Measurements from ENCODE around the gene COBLL1.

Gene COBLL1

GRCh38 chr2:164675027-164675426, 166.6 kb downstream of the COBLL1 start:
- no peak overlapping the region for H3K9ac ChIP-seq (ENCODE audit: low read depth, low read length)
- no peaks in the 10 kb centered on the region for H3K9me3 ChIP-seq (ENCODE audit: control insufficient read depth, insufficient read depth, low read length)
- no peaks in the 10 kb centered on the region for H3K4me1 ChIP-seq (ENCODE audit: insufficient read depth, low read length)
- H3K36me3 ChIP-seq (ENCODE audit: insufficient read depth, low read length) = no peaks in the 10 kb centered on the region

GRCh38 chr2:164671664-164672396, 169.8 kb downstream of the COBLL1 start:
- no peaks in the 10 kb centered on the region for H3K4me1 ChIP-seq (ENCODE audit: insufficient read depth, low read length)

GRCh38 chr2:164669291-164669690, 172.3 kb downstream of the COBLL1 start:
- Histone ChIP-seq H3K9ac (ENCODE audit: low read depth, low read length) (no peak overlapping the region), H3K36me3 (ENCODE audit: insufficient read depth, low read length) (no peaks in the 10 kb centered on the region), H3K4me1 (ENCODE audit: insufficient read depth, low read length) (no peaks in the 10 kb centered on the region), H3K9me3 (ENCODE audit: control insufficient read depth, insufficient read depth, low read length) (no peaks in the 10 kb centered on the region)

More at GRCh38 chr2:164671664-164672396, 169.8 kb downstream of the COBLL1 start:
- no peak overlapping the region for H3K9ac ChIP-seq (ENCODE audit: low read depth, low read length)
- H3K9me3 ChIP-seq (ENCODE audit: control insufficient read depth, insufficient read depth, low read length) = no peaks in the 10 kb centered on the region
- H3K36me3 ChIP-seq (ENCODE audit: insufficient read depth, low read length) = no peaks in the 10 kb centered on the region

- H3K9me3 ChIP-seq (ENCODE audit: control insufficient read depth, insufficient read depth, low read length) = no peaks in the 10 kb centered on the region
- H3K36me3 ChIP-seq (ENCODE audit: insufficient read depth, low read length) = no peaks in the 10 kb centered on the region
- no peaks in the 10 kb centered on the region for H3K4me1 ChIP-seq (ENCODE audit: insufficient read depth, low read length)
- H3K9ac ChIP-seq (ENCODE audit: low read depth, low read length) = no peak overlapping the region
These were observed 174.1 kb downstream of the COBLL1 start for GRCh38 chr2:164667566-164667965.

- Histone ChIP-seq H3K4me1 (ENCODE audit: insufficient read depth, low read length) (peaks cover 4% of the 10 kb centered on the region; the same call in 1 of the 2 replicates), H3K36me3 (ENCODE audit: insufficient read depth, low read length) (no peaks in the 10 kb centered on the region), H3K9ac (ENCODE audit: low read depth, low read length) (no peak overlapping the region), H3K9me3 (ENCODE audit: control insufficient read depth, insufficient read depth, low read length) (no peaks in the 10 kb centered on the region)
These were observed 177.6 kb downstream of the COBLL1 start for GRCh38 chr2:164664070-164664469.

- peaks cover 2% of the 10 kb centered on the region; the same call in 1 of the 2 replicates for H3K9me3 ChIP-seq (ENCODE audit: control insufficient read depth, insufficient read depth, low read length)
- H3K4me1 ChIP-seq (ENCODE audit: insufficient read depth, low read length) = peaks cover 4% of the 10 kb centered on the region; the same call in 1 of the 2 replicates
- no peaks in the 10 kb centered on the region for H3K36me3 ChIP-seq (ENCODE audit: insufficient read depth, low read length)
- H3K9ac ChIP-seq (ENCODE audit: low read depth, low read length) = no peak overlapping the region
These were observed 178.6 kb downstream of the COBLL1 start for GRCh38 chr2:164662868-164663631.

- Histone ChIP-seq H3K9ac (ENCODE audit: low read depth, low read length) (no peak overlapping the region), H3K4me1 (ENCODE audit: insufficient read depth, low read length) (peaks cover 4% of the 10 kb centered on the region; the same call in 1 of the 2 replicates), H3K9me3 (ENCODE audit: control insufficient read depth, insufficient read depth, low read length) (peaks cover 2% of the 10 kb centered on the region; the same call in 1 of the 2 replicates), H3K36me3 (ENCODE audit: insufficient read depth, low read length) (no peaks in the 10 kb centered on the region)
These were observed 179.6 kb downstream of the COBLL1 start for GRCh38 chr2:164662066-164662465.

GRCh38 chr2:164661349-164661748, 180.3 kb downstream of the COBLL1 start:
- Histone ChIP-seq H3K36me3 (ENCODE audit: insufficient read depth, low read length) (no peaks in the 10 kb centered on the region), H3K4me1 (ENCODE audit: insufficient read depth, low read length) (peaks cover 4% of the 10 kb centered on the region; the same call in 1 of the 2 replicates), H3K9ac (ENCODE audit: low read depth, low read length) (no peak overlapping the region), H3K9me3 (ENCODE audit: control insufficient read depth, insufficient read depth, low read length) (peaks cover 2% of the 10 kb centered on the region; the same call in 1 of the 2 replicates)

GRCh38 chr2:164657129-164657528, 184.5 kb downstream of the COBLL1 start:
- H3K9ac ChIP-seq (ENCODE audit: low read depth, low read length) = no peak overlapping the region
- peaks cover 4% of the 10 kb centered on the region; the same call in 1 of the 2 replicates for H3K4me1 ChIP-seq (ENCODE audit: insufficient read depth, low read length)
- H3K9me3 ChIP-seq (ENCODE audit: control insufficient read depth, insufficient read depth, low read length) = peaks cover 2% of the 10 kb centered on the region; the same call in 1 of the 2 replicates
- no peaks in the 10 kb centered on the region for H3K36me3 ChIP-seq (ENCODE audit: insufficient read depth, low read length)

GRCh38 chr2:164655750-164656149, 185.9 kb downstream of the COBLL1 start:
- no peak overlapping the region for H3K9ac ChIP-seq (ENCODE audit: low read depth, low read length)
- H3K36me3 ChIP-seq (ENCODE audit: insufficient read depth, low read length) = no peaks in the 10 kb centered on the region

GRCh38 chr2:164655336-164655735, 186.3 kb downstream of the COBLL1 start:
- peaks cover 6% of the 10 kb centered on the region; the same call in 1 of the 2 replicates for H3K9me3 ChIP-seq (ENCODE audit: control insufficient read depth, insufficient read depth, low read length)
- H3K36me3 ChIP-seq (ENCODE audit: insufficient read depth, low read length) = no peaks in the 10 kb centered on the region
- peaks cover 8% of the 10 kb centered on the region; the same call in 1 of the 2 replicates for H3K4me1 ChIP-seq (ENCODE audit: insufficient read depth, low read length)
- no peak overlapping the region for H3K9ac ChIP-seq (ENCODE audit: low read depth, low read length)

More at GRCh38 chr2:164655750-164656149, 185.9 kb downstream of the COBLL1 start:
- Histone ChIP-seq H3K9me3 (ENCODE audit: control insufficient read depth, insufficient read depth, low read length) (peaks cover 6% of the 10 kb centered on the region; the same call in 1 of the 2 replicates), H3K4me1 (ENCODE audit: insufficient read depth, low read length) (peaks cover 8% of the 10 kb centered on the region; the same call in 1 of the 2 replicates)

- H3K9me3 ChIP-seq (ENCODE audit: control insufficient read depth, insufficient read depth, low read length) = peaks cover 14% of the 10 kb centered on the region; the same call in 1 of the 2 replicates
- no peaks in the 10 kb centered on the region for H3K36me3 ChIP-seq (ENCODE audit: insufficient read depth, low read length)
- no peak overlapping the region for H3K9ac ChIP-seq (ENCODE audit: low read depth, low read length)
- peaks cover 3% of the 10 kb centered on the region; the same call in 1 of the 2 replicates for H3K4me1 ChIP-seq (ENCODE audit: insufficient read depth, low read length)
These were observed 190.3 kb downstream of the COBLL1 start for GRCh38 chr2:164651361-164651760.

- Histone ChIP-seq H3K9ac (ENCODE audit: low read depth, low read length) (no peak overlapping the region), H3K9me3 (ENCODE audit: control insufficient read depth, insufficient read depth, low read length) (peaks cover 4% of the 10 kb centered on the region; the same call in 1 of the 2 replicates), H3K4me1 (ENCODE audit: insufficient read depth, low read length) (no peaks in the 10 kb centered on the region), H3K36me3 (ENCODE audit: insufficient read depth, low read length) (no peaks in the 10 kb centered on the region)
These were observed 197.5 kb downstream of the COBLL1 start for GRCh38 chr2:164644036-164644700.

- Histone ChIP-seq H3K9me3 (ENCODE audit: control insufficient read depth, insufficient read depth, low read length) (no peaks in the 10 kb centered on the region), H3K9ac (ENCODE audit: low read depth, low read length) (no peak overlapping the region), H3K4me1 (ENCODE audit: insufficient read depth, low read length) (0 out of 2 replicates have a peak, but pooled peaks cover 6% of the 10 kb centered on the region), H3K36me3 (ENCODE audit: insufficient read depth, low read length) (no peaks in the 10 kb centered on the region)
These were observed 198.6 kb downstream of the COBLL1 start for GRCh38 chr2:164642946-164643555.

Data from ES-I3 (cell line).